ENCODE data around the gene USB1.

- TF ChIP-seq CTCF (IDR thresholded peaks at IDR 0.05) (no peak), POLR2A (IDR thresholded peaks at IDR 0.05) (no peak), EP300 (IDR thresholded peaks at IDR 0.05; ENCODE audit: low read depth) (no peak), POLR2AphosphoS5 (IDR thresholded peaks at IDR 0.05) (no peak)
Observed at GRCh38 chr16:57998992-57999365, 2.2 kb upstream of the USB1 start.
